H9 (cell line): ENCODE results near the gene CALN1. TPM values are rescaled to one million over a fixed set of nuclear protein-coding genes. Genes with fewer than 3 reads are reported as not detected.

Source experiments
- DNase-seq: peaks from one replicate; pipeline ENCODE4 v3.0.0-alpha.2; 2017
- H2AFZ ChIP-seq: one replicate; pipeline ENCODE4 v1.6.1; 2013; ENCODE audit warnings: mild to moderate bottlenecking, low read length, control low read depth, moderate library complexity
- H2AK5ac ChIP-seq: 2 replicates; pipeline ENCODE4 v1.6.1; 2013; ENCODE audit warnings: low read length, control low read depth, mixed read lengths; ENCODE audit not compliant: insufficient read length
- H2BK120ac ChIP-seq: one replicate; pipeline ENCODE4 v1.6.1; 2013; ENCODE audit warnings: low read depth, mild to moderate bottlenecking, low read length, control low read depth, inconsistent platforms; ENCODE audit not compliant: poor library complexity, severe bottlenecking
- H2BK12ac ChIP-seq: 2 replicates; pipeline ENCODE4 v1.6.1; 2013; ENCODE audit warnings: low read length, control low read depth, mixed read lengths, low read depth; ENCODE audit not compliant: insufficient read length
- H2BK15ac ChIP-seq: 2 replicates; pipeline ENCODE4 v1.6.1; 2013; ENCODE audit warnings: low read depth, low read length, control low read depth
- H2BK20ac ChIP-seq: one replicate; pipeline ENCODE4 v1.6.1; 2013; ENCODE audit warnings: low read depth, mild to moderate bottlenecking, low read length, control low read depth, inconsistent platforms; ENCODE audit not compliant: poor library complexity, severe bottlenecking
- H2BK5ac ChIP-seq: 2 replicates; pipeline ENCODE4 v1.6.1; 2013; ENCODE audit warnings: low read length, control low read depth, mixed read lengths; ENCODE audit not compliant: insufficient read length
- H3K14ac ChIP-seq: 2 replicates; pipeline ENCODE4 v1.6.1; 2013; ENCODE audit warnings: low read length, control low read depth; ENCODE audit not compliant: insufficient read depth
- H3K18ac ChIP-seq: 2 replicates; pipeline ENCODE4 v1.6.1; 2013; ENCODE audit warnings: low read depth, mild to moderate bottlenecking, mixed read lengths, low read length, control low read depth; ENCODE audit not compliant: insufficient read length
- H3K23ac ChIP-seq: 2 replicates; pipeline ENCODE4 v1.6.1; 2013; ENCODE audit warnings: low read length, control low read depth, mixed read lengths, low read depth; ENCODE audit not compliant: insufficient read length
- H3K23me2 ChIP-seq: 2 replicates; pipeline ENCODE4 v1.6.1; 2013; ENCODE audit warnings: low read depth, mild to moderate bottlenecking, mixed read lengths, low read length, control low read depth; ENCODE audit not compliant: insufficient read length, poor library complexity, severe bottlenecking
- H3K27ac ChIP-seq: 2 replicates; pipeline ENCODE4 v1.5.1; 2013; ENCODE audit warnings: low read length, control low read depth, mixed read lengths, low read depth; ENCODE audit not compliant: insufficient read length
- H3K27me3 ChIP-seq: 2 replicates; pipeline ENCODE4 v1.6.1; 2013; ENCODE audit warnings: low read length, control low read depth, inconsistent platforms; ENCODE audit not compliant: insufficient read depth
- H3K4ac ChIP-seq: 2 replicates; pipeline ENCODE4 v1.6.1; 2013; ENCODE audit warnings: low read depth, mild to moderate bottlenecking, control low read depth, inconsistent platforms, low read length, moderate library complexity
- H3K4me1 ChIP-seq: 2 replicates; pipeline ENCODE4 v1.6.1; 2013; ENCODE audit warnings: low read length, control low read depth, inconsistent platforms; ENCODE audit not compliant: insufficient read depth
- H3K4me2 ChIP-seq: 2 replicates; pipeline ENCODE4 v1.6.1; 2013; ENCODE audit warnings: low read length, control low read depth, mixed read lengths; ENCODE audit not compliant: insufficient read length, insufficient read depth
- H3K56ac ChIP-seq: 2 replicates; pipeline ENCODE4 v1.6.1; 2013; ENCODE audit warnings: low read depth, mild to moderate bottlenecking, mixed read lengths, low read length, control low read depth; ENCODE audit not compliant: insufficient read length
- H3K79me1 ChIP-seq: 2 replicates; pipeline ENCODE4 v1.6.1; 2013; ENCODE audit warnings: low read depth, mild to moderate bottlenecking, moderate library complexity, low read length, control low read depth, inconsistent platforms; ENCODE audit not compliant: insufficient read depth, poor library complexity, severe bottlenecking
- H3K79me2 ChIP-seq: 2 replicates; pipeline ENCODE4 v1.6.1; 2013; ENCODE audit warnings: low read length, control low read depth, inconsistent platforms; ENCODE audit not compliant: insufficient read depth
- H3K9ac ChIP-seq: 2 replicates; pipeline ENCODE4 v1.6.1; 2013; ENCODE audit warnings: low read length, control low read depth, mixed read lengths; ENCODE audit not compliant: insufficient read length; ENCODE audit errors: extremely low read depth
- H3K9me3 ChIP-seq: one replicate; pipeline ENCODE4 v1.6.1; 2013; ENCODE audit warnings: low read depth, low read length, inconsistent platforms; ENCODE audit not compliant: control insufficient read depth
- H3T11ph ChIP-seq: one replicate; pipeline ENCODE4 v1.6.1; 2013; ENCODE audit warnings: mild to moderate bottlenecking, low read length, control low read depth, inconsistent platforms
- H4K20me1 ChIP-seq: one replicate; pipeline ENCODE4 v1.6.1; 2013; ENCODE audit not compliant: control insufficient read depth, insufficient read length, insufficient read depth
- H4K5ac ChIP-seq: 2 replicates; pipeline ENCODE4 v1.6.1; 2013; ENCODE audit warnings: low read depth, mild to moderate bottlenecking, mixed read lengths, low read length, control low read depth; ENCODE audit not compliant: insufficient read length
- H4K8ac ChIP-seq: replicated peaks from 2 replicates; pipeline ENCODE4 v1.6.1; 2013; ENCODE audit warnings: low read length, control low read depth, mixed read lengths, low read depth; ENCODE audit not compliant: insufficient read length
- H4K91ac ChIP-seq: 2 replicates; pipeline ENCODE4 v1.6.1; 2013; ENCODE audit warnings: low read depth, mild to moderate bottlenecking, moderate library complexity, mixed read lengths, low read length, control low read depth; ENCODE audit not compliant: insufficient read length
- H3K27ac Mint-ChIP-seq, 3 experiments: 2 replicates in 2 of 3; 3 replicates in 1 of 3; pipeline ENCODE4 v1.8.0; 2020 to 2021; ENCODE audit warnings: mixed read lengths in 3 of 3, mild to moderate bottlenecking in 1 of 3, moderate library complexity in 1 of 3
- H3K27me3 Mint-ChIP-seq: 2 replicates; pipeline ENCODE4 v1.8.0; 2021; ENCODE audit warnings: low read depth, mild to moderate bottlenecking, moderate library complexity, mixed read lengths
- H3K36me3 Mint-ChIP-seq, 3 experiments: 2 replicates in 2 of 3; 3 replicates in 1 of 3; pipeline ENCODE4 v1.8.0; 2020 to 2021; ENCODE audit warnings: low read depth in 3 of 3, mixed read lengths in 3 of 3; ENCODE audit not compliant: insufficient read depth in 1 of 3
- H3K4me1 Mint-ChIP-seq, 2 experiments: 2 replicates each; pipeline ENCODE4 v1.8.0; 2020; ENCODE audit warnings: mixed read lengths in 2 of 2
- H3K4me3 Mint-ChIP-seq, 2 experiments: 2 replicates in 1 of 2; 3 replicates in 1 of 2; pipeline ENCODE4 v1.8.0; 2020 to 2021; ENCODE audit warnings: mild to moderate bottlenecking in 2 of 2, mixed read lengths in 2 of 2, moderate library complexity in 1 of 2
- H3K9me3 Mint-ChIP-seq, 2 experiments: 2 replicates in 1 of 2; 3 replicates in 1 of 2; pipeline ENCODE4 v1.8.0; 2020; ENCODE audit warnings: mild to moderate bottlenecking in 2 of 2, mixed read lengths in 2 of 2, moderate library complexity in 1 of 2
- CTCF ChIP-seq: fragments of 200-600 bp; sonication (generic); conservative IDR thresholded peaks from 3 replicates; pipeline ENCODE4 v1.8.0; 2021; ENCODE audit warnings: antibody characterized with exemption, mild to moderate bottlenecking
- WGBS: extraction: QIAGEN DNeasy Blood & Tissue Kit; methylation state at CpG from one replicate; pipeline ENCODE4 v1.1.7; 2013; ENCODE audit warnings: missing lambda C conversion rate, low lambda C conversion rate, mixed read lengths; ENCODE audit not compliant: insufficient read length; ENCODE audit errors: extremely low coverage; 5-methylcytosine and 5-hydroxymethylcytosine counted together
- total RNA-seq: library from RNA; stranded (reverse); gene quantifications from 2 replicates; pipeline ENCODE4 v1.2.1, GENCODE V29; 2021

CALN1 gene
- total RNA-seq, 1 experiment from 2014 or later = 2.8 TPM

DNA sequence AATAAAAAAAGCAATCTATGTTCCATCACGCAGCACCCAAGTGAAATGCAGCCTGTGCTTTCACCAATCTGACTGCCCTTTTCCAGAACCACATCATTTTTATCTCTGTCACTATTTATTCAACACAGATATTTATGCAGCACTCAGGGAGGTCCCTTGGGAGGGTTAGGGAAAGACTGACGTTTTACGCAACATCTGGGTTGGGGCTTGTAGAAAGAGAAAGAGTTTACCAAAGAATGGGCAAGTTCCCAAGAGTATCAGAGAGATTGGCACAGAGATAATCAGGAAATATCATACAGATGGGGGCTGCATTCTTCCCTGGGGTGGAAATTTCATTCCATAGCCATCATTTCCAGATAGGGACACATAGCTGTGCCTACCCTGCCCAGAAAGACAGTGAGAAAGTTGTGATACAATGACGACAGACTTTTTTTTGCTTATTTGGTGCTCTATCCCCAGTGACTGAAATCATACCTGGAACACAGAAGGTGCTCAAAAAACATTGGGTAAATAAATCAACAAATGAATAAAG, 474.2 kb downstream of the CALN1 start:
- no peak overlapping the region for H3K27ac Mint-ChIP-seq
- no peak for DNase-seq
- Histone ChIP-seq H2BK120ac (no peak overlapping the region), H3K4ac (no peak overlapping the region), H3K4me1 (no peaks in the 10 kb centered on the region; the same call in 1 of the 2 replicates), H3K56ac (no peak overlapping the region), H3K27me3 (no peaks in the 10 kb centered on the region), H3K9me3 (no peaks in the 10 kb centered on the region), H2BK15ac (no peak overlapping the region), H3K79me1 (no peaks in the 10 kb centered on the region), H3K27ac (no peak overlapping the region), H3K9ac (no peak overlapping the region), H3K23ac (no peak overlapping the region), H3K14ac (no peak overlapping the region), H3T11ph (no peak overlapping the region), H4K20me1 (peaks cover 2% of the 10 kb centered on the region), H4K91ac (no peak overlapping the region), H3K4me2 (no peak overlapping the region), H2AFZ (no peak overlapping the region), H3K79me2 (no peaks in the 10 kb centered on the region), H3K23me2 (no peaks in the 10 kb centered on the region), H2BK20ac (no peak overlapping the region), H2AK5ac (no peak overlapping the region), H2BK5ac (no peak overlapping the region), H3K18ac (no peak overlapping the region), H2BK12ac (no peak overlapping the region), H4K5ac (no peak overlapping the region), H4K8ac (no peak overlapping the region)
- no peaks in the 10 kb centered on the region for H3K9me3 Mint-ChIP-seq
- no peak overlapping the region for H3K4me3 Mint-ChIP-seq
- no CpG with 5 or more reads among the region's 4 CpGs for WGBS
- no peak for TF ChIP-seq CTCF
- peaks cover 2% of the 10 kb centered on the region; the same call in 1 of the 2 replicates for H3K27me3 Mint-ChIP-seq
- H3K4me1 Mint-ChIP-seq = peaks cover 6 to 7% of the 10 kb centered on the region in 2 experiments
- no peaks in the 10 kb centered on the region for H3K36me3 Mint-ChIP-seq
